ENCODE results near the gene CPD.
"Not testable (repeated sequence)": the region's sequence is repeated elsewhere in the genome, so short reads cannot be mapped to it uniquely, and the experiment has no call there.

CPD gene

DNA sequence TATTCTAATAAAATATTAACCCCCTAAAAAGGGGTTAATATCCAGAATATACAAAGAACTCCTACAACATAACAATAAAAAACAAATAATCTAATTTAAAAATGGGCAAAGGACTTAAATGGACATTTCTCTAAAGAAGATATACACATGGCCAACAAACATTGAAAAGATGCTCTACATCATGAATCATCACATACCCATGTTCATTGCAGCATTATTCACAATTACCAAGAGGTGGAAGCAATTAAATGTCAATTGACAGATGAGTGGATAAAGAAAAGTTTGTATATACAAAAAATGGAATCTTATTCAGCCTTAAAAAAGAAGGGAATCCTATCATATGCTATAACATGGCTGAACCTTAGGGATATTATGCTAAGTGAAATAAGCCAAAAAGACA lies 36.8 kb downstream of the CPD start:
- Histone ChIP-seq H3K36me3 (replicated peaks) (no peaks in the 10 kb centered on the region), H3K27me3 (replicated peaks) (no peaks in the 10 kb centered on the region), H3K4me3 (ENCODE audit: low read depth, low read length) (no peak overlapping the region), H3K27ac (no peak overlapping the region)
- in situ Hi-C loops (cut with HindIII; ENCODE audit: low pct_ligation_motif_present, low sequenced_read_pairs) = no loop called here
- DNase-seq = no peak
- TF ChIP-seq, protein P1, sequence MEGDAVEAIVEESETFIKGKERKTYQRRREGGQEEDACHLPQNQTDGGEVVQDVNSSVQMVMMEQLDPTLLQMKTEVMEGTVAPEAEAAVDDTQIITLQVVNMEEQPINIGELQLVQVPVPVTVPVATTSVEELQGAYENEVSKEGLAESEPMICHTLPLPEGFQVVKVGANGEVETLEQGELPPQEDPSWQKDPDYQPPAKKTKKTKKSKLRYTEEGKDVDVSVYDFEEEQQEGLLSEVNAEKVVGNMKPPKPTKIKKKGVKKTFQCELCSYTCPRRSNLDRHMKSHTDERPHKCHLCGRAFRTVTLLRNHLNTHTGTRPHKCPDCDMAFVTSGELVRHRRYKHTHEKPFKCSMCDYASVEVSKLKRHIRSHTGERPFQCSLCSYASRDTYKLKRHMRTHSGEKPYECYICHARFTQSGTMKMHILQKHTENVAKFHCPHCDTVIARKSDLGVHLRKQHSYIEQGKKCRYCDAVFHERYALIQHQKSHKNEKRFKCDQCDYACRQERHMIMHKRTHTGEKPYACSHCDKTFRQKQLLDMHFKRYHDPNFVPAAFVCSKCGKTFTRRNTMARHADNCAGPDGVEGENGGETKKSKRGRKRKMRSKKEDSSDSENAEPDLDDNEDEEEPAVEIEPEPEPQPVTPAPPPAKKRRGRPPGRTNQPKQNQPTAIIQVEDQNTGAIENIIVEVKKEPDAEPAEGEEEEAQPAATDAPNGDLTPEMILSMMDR (IDR thresholded peaks at IDR 0.05; ENCODE audit: low read depth, low read length, missing control alignments) = no peak

DNA sequence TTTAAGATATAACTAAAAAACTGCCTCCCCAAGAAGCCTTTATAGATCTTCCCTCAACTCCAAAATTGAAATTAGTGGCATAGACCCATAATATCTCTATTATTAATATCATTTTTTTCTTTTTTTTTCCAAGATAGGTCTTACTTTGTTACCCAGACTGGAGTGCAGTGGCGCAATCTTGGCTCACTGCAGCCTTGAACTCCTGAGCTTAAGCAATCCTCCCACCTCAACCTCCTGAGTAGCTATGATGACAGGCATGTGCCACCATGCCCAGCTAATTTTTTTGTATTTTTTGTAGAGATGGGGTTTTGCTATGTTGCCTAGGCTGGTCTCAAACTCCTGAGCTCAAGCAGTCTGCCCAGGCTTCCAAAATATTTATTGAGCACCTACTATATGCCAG lies 39.3 kb downstream of the CPD start:
- in situ Hi-C loops (cut with HindIII; ENCODE audit: low pct_ligation_motif_present, low sequenced_read_pairs); H3K27me3 ChIP-seq (replicated peaks); H3K4me3 ChIP-seq (ENCODE audit: low read depth, low read length); H3K27ac ChIP-seq; DNase-seq; H3K36me3 ChIP-seq (replicated peaks): not testable (repeated sequence)

DNA sequence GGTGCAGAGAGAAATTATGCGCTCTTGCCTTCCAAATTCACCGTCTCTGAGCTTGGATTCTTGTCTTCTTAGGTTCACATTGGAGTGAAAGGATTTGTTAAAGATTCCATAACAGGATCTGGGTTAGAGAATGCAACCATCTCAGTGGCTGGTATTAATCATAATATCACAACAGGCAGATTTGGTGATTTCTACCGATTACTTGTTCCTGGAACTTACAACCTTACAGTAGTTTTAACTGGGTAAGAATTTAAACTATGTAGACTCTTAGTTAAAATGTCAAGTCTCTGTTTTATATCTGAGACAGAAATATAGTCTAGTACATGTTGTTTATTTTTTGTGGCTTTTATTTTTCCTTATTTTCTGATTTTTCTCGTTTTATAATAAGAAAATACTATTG lies 42.9 kb downstream of the CPD start:
- TF ChIP-seq, protein P1 (IDR thresholded peaks at IDR 0.05; ENCODE audit: low read depth, low read length, missing control alignments) = no peak
- no peaks in the 10 kb centered on the region for H3K36me3 ChIP-seq (replicated peaks)
- in situ Hi-C loops (cut with HindIII; ENCODE audit: low pct_ligation_motif_present, low sequenced_read_pairs) = no loop called here

DNA sequence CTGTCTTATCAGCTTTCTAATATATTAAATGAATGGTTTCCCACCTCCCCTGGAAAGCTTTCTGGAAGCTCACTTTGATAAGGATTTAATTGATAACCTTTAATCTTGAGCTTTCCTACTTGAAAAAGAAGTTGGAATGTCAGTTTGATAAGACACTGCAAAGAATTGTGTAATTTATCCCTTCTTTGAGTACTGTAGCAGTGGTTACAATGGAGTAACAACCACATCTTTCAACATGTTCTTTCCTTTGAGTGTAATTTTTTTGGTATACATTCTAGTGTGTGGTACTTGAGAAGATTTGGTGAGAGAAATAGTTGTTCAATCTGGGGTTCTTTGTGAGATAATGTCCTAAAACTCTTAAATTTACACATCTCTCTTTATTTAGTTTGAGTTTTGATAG lies 43.4 kb downstream of the CPD start:
- DNase-seq = no peak
- no peak overlapping the region for H3K4me3 ChIP-seq (ENCODE audit: low read depth, low read length)
- TF ChIP-seq, protein P1 (IDR thresholded peaks at IDR 0.05; ENCODE audit: low read depth, low read length, missing control alignments) = no peak
- H3K36me3 ChIP-seq (replicated peaks) = no peaks in the 10 kb centered on the region
- in situ Hi-C loops (cut with HindIII; ENCODE audit: low pct_ligation_motif_present, low sequenced_read_pairs) = no loop called here
- H3K27ac ChIP-seq = no peak overlapping the region
- H3K27me3 ChIP-seq (replicated peaks) = no peaks in the 10 kb centered on the region

More for the DNA sequence above, 42.9 kb downstream of the CPD start:
- no peaks in the 10 kb centered on the region for H3K27me3 ChIP-seq (replicated peaks)
- H3K4me3 ChIP-seq (ENCODE audit: low read depth, low read length) = no peak overlapping the region
- H3K27ac ChIP-seq = no peak overlapping the region
- no peak for DNase-seq

DNA sequence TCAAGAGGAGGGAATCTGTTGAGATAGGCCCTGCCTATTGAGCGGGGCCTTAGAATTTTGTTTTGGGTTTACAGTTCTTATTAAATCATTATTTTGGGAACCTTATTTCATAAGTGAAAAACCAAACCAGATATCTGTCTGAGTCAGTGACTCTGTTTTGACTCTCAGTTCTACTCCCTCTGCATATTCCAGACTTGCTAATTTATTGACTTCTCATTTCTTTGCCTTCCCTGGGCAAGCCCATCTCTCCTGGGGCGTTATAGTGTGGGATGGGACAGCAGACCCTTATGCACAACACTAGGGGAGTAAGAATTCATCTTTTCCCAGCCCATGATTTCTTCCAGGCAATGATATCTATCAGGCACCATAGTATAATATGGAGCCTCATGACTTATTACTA lies 45.7 kb downstream of the CPD start:
- TF ChIP-seq, protein P1 (IDR thresholded peaks at IDR 0.05; ENCODE audit: low read depth, low read length, missing control alignments) = no peak
- Histone ChIP-seq H3K4me3 (ENCODE audit: low read depth, low read length) (no peak overlapping the region), H3K27me3 (replicated peaks) (no peaks in the 10 kb centered on the region), H3K36me3 (replicated peaks) (no peaks in the 10 kb centered on the region), H3K27ac (no peak overlapping the region)
- in situ Hi-C loops (cut with HindIII; ENCODE audit: low pct_ligation_motif_present, low sequenced_read_pairs) = no loop called here
- DNase-seq = no peak

DNA sequence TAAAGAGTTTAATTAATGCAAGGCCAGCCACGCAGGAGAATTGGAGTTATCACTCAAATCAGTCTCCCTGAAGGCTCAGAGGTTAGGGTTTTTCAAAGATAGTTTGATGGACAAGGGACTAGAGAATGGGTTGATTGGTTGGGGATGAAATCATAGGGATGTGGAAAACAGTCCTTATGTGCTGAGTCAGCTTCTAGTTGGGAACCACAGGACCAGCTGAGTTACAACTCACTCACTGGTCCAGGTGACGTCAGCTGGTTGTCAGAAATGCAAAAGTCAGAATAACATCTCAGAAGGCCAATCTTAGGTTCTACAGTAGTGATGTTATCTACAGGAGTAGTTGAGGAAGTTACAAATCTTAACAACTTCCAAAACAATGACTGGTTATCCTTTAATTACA lies 47.6 kb downstream of the CPD start:
- no peak overlapping the region for H3K27ac ChIP-seq
- TF ChIP-seq, protein P1 (IDR thresholded peaks at IDR 0.05; ENCODE audit: low read depth, low read length, missing control alignments) = no peak
- DNase-seq = no peak
- H3K4me3 ChIP-seq (ENCODE audit: low read depth, low read length) = no peak overlapping the region
- in situ Hi-C loops (cut with HindIII; ENCODE audit: low pct_ligation_motif_present, low sequenced_read_pairs) = no loop called here
- H3K36me3 ChIP-seq (replicated peaks) = no peaks in the 10 kb centered on the region
- H3K27me3 ChIP-seq (replicated peaks) = no peaks in the 10 kb centered on the region

All from brain microvascular endothelial cell (primary cell).